Stimulated activated memory B cell treated with anti-CD40 and anti-IgM and Interleukin-4, amounts not matched to agents 10 μg/mL and 1 μg/mL and 100 μg/mL, for 72 hours (primary cell): ENCODE data around the gene GBP4.

Source experiments
- ATAC-seq: fragments of 150-1000 bp; cut with Tn5 transposase; 2 replicates; pipeline ENCODE4 v1.10.0; 2021
- H3K27ac Mint-ChIP-seq: one replicate; pipeline ENCODE4 v1.8.0; 2022; ENCODE audit warnings: mild to moderate bottlenecking, mixed read lengths
- H3K27me3 Mint-ChIP-seq: one replicate; pipeline ENCODE4 v1.8.0; 2022; ENCODE audit warnings: mixed read lengths
- H3K36me3 Mint-ChIP-seq: one replicate; pipeline ENCODE4 v1.8.0; 2022; ENCODE audit warnings: mixed read lengths
- H3K4me1 Mint-ChIP-seq: one replicate; pipeline ENCODE4 v1.8.0; 2022; ENCODE audit warnings: mixed read lengths
- H3K4me3 Mint-ChIP-seq: one replicate; pipeline ENCODE4 v1.8.0; 2022; ENCODE audit warnings: mild to moderate bottlenecking, moderate library complexity, mixed read lengths
- H3K9me3 Mint-ChIP-seq: one replicate; pipeline ENCODE4 v1.8.0; 2022; ENCODE audit warnings: mixed read lengths

GBP4 gene

DNA sequence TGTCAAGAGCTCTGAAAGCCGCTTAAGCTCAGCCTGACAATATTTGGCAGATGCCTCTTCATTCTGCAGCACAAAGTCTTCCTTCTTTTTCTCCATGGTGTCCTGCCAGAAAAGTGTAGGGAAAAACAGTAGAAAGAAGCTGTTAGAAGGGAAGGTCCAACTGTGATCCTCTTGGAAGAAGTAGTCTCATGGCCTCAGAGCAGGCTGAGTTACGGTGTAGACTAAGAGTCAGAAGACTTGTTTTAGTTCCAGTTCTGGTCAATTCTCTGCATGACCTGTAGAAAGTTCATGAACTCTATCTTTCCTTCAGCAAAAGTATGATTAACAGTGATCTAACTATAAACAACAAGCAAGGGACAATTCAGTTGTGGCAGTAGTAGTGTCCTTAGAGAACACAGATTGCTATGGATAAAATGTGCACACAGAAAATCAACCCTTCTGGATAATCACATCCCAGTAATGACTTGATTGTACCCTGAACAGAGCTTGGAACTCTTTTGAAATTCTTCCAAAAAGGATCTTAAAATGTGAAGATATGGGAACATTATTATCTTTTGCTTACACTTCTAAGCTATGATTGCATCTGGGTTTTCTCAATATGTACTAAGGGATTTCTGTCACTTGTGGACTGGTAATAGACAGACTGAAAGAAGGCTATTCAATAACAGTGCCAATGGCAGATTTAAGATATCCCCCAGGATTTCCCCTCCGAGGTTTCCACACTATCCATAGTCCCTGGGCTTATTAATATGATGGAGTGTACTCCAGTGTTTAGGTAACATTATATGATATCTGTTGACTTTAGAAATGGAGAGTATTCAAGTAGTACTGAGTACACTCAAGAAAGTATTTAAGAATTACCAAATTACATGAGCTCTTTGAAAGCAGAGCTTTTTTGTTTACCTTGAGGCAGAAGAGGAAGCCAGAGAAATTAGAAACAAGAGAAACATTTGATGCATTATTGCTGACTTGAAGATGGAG is 50.8 kb downstream of the GBP4 start:
- ATAC-seq: no peak
- peaks cover 7% of the 10 kb centered on the region for H3K4me1 Mint-ChIP-seq
- H3K27ac Mint-ChIP-seq: no peak overlapping the region
- no peaks in the 10 kb centered on the region for H3K36me3 Mint-ChIP-seq
- H3K4me3 Mint-ChIP-seq: no peak overlapping the region
- no peaks in the 10 kb centered on the region for H3K27me3 Mint-ChIP-seq
- no peaks in the 10 kb centered on the region for H3K9me3 Mint-ChIP-seq

DNA sequence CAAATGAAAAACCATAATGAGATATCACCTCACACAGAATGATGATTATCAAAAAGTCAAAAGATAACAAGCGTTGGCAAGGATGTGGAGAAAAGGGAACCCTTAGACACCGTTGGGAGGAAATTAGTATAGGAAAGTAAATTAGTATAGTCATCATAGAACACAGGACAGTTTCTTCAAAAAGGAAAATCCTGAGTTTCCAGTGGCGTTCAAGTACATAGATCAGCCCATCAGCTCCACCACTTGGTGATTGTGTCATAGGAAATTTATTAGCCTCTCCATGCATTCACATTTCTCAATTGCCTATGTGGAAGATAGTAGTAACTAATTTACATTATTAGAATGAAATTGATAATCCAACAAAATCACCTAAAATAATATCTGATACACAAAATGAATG is 52.0 kb downstream of the GBP4 start:
- no peak for ATAC-seq
- peaks cover 7% of the 10 kb centered on the region for H3K4me1 Mint-ChIP-seq
- no peak overlapping the region for H3K4me3 Mint-ChIP-seq
- H3K36me3 Mint-ChIP-seq: no peaks in the 10 kb centered on the region
- no peaks in the 10 kb centered on the region for H3K27me3 Mint-ChIP-seq
- H3K27ac Mint-ChIP-seq: no peak overlapping the region
- no peaks in the 10 kb centered on the region for H3K9me3 Mint-ChIP-seq

DNA sequence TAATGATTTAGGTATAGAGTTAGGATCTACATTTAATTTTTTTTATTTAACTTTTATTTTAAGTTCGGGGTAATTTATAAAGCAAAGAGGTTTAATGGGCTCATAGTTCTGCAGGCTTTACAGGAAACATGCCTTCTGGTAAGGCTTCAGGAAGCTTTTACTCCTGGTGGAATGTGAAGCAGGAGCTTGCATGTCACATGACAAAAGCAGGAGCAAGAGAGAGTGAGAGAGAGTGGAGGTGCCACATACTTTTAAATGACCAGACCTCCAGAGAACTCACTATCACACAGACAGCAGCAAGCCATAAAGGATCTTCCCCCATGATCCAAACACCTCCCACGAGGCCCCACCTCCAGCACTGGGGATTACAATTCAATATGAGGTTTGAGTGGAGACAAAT is 55.3 kb downstream of the GBP4 start:
- Mint-ChIP-seq H3K4me1 (peaks cover 7% of the 10 kb centered on the region), H3K36me3 (no peaks in the 10 kb centered on the region), H3K27ac (no peak overlapping the region), H3K27me3 (no peaks in the 10 kb centered on the region), H3K4me3 (no peak overlapping the region), H3K9me3 (no peaks in the 10 kb centered on the region)
- no peak for ATAC-seq

DNA sequence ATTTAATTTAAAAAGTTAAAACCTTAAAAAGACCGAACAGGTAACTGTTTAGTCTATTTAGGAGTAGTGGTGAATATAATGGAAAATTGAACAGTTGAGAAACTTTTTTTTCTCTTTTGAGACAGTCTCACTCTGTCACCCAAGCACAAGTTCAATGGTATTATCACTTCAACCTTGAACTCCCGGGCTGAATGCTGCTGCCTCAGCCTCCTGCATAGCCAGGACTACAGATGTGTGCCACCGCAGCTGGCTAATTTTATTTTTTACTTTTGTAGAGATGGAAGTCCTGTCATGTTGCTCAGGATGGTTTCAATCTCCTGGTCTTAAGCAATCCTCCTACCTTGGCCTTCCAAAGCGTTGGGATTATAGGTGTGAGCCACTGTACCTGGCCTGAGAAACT is 56.6 kb downstream of the GBP4 start:
- Mint-ChIP-seq H3K36me3 (no peaks in the 10 kb centered on the region), H3K27me3 (no peaks in the 10 kb centered on the region), H3K4me1 (peaks cover 7% of the 10 kb centered on the region), H3K9me3 (peaks cover 3% of the 10 kb centered on the region), H3K27ac (no peak overlapping the region), H3K4me3 (no peak overlapping the region)
- ATAC-seq: no peak

DNA sequence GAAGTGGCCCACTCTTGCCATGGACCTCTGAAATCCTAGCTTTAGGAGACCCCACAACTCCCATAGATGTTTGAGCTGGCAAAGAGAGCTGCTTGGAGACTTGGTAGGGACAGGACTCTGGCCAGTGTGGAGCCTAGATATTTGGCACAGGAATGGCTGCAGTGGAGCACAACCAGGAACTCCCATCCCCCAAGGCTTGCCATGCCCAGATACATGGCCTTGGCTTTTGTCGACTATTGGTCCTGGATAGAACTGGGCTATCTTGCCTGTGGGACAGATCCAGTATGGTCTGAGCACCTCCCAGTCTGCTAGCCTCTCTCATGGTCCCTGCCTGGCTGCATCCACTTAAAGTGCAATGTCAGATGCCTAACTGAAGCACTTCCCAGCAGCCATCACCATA is 65.0 kb downstream of the GBP4 start:
- H3K4me3 Mint-ChIP-seq: no peak overlapping the region
- no peak for ATAC-seq
- H3K27me3 Mint-ChIP-seq: peaks cover 9% of the 10 kb centered on the region
- H3K4me1 Mint-ChIP-seq: peaks cover 16% of the 10 kb centered on the region
- H3K36me3 Mint-ChIP-seq: no peaks in the 10 kb centered on the region
- peaks cover 3% of the 10 kb centered on the region for H3K9me3 Mint-ChIP-seq
- H3K27ac Mint-ChIP-seq: no peak overlapping the region
